ENCODE measurements around the gene ETV3. TPM values are rescaled to one million over a fixed set of nuclear protein-coding genes. Genes with fewer than 3 reads are reported as not detected.

ETV3 gene
- total and polyA plus RNA-seq, 10 of the 15 experiments (the other 5 are each of a cell fraction or from before 2014, with no cell fraction given): 1.7 to 13.8 (median 7.2) TPM

- TF ChIP-seq ZBTB11 (CRISPR knock-in tag; IDR thresholded peaks at IDR 0.05) (no peak), MAX (IDR thresholded peaks at IDR 0.05; ENCODE audit: low read depth, low read length) (no peak), ZNF622 (IDR thresholded peaks at IDR 0.05) (no peak), MTA2 (IDR thresholded peaks at IDR 0.05; ENCODE audit: low read depth) (peak; percentile 52), MEF2B (IDR thresholded peaks at IDR 0.05; ENCODE audit: partially characterized antibody, poor library complexity, severe bottlenecking) (peak; percentile 19), DPF2 (IDR thresholded peaks at IDR 0.05) (peak; percentile 88), BCLAF1 (IDR thresholded peaks at IDR 0.05) (no peak), NR2F1 (conservative IDR thresholded peaks at IDR 0.05) (peak; percentile 40; the same call in 1 of the 2 replicates), EZH2 (IDR thresholded peaks at IDR 0.05; ENCODE audit: borderline replicate concordance, control insufficient read depth, low read depth, low read length) (no peak), BMI1 (IDR thresholded peaks at IDR 0.05; ENCODE audit: borderline replicate concordance) (no peak), BCL11A (IDR thresholded peaks at IDR 0.05; ENCODE audit: low read depth, low read length) (peak; percentile 63), HDAC6 (IDR thresholded peaks at IDR 0.05; ENCODE audit: unreplicated experiment) (no peak), ATF7 (IDR thresholded peaks at IDR 0.05; ENCODE audit: low read depth) (0 out of 2 replicates have a peak, but pooled peaks have one; percentile 21), HDAC2 (IDR thresholded peaks at IDR 0.05) (no peak), CREM (IDR thresholded peaks at IDR 0.05; ENCODE audit: low read depth) (0 out of 2 replicates have a peak, but pooled peaks have one; percentile 27), NFIC (IDR thresholded peaks at IDR 0.05; ENCODE audit: low read depth, low read length) (0 out of 2 replicates have a peak, but pooled peaks have one; percentile 47), SUPT20H (IDR thresholded peaks at IDR 0.05; ENCODE audit: borderline replicate concordance, control insufficient read depth, low read depth, low read length) (no peak), EED (IDR thresholded peaks at IDR 0.05; ENCODE audit: low read depth) (peak; percentile 92), TBL1XR1 (IDR thresholded peaks at IDR 0.05; ENCODE audit: low read depth, low read length) (no peak), IKZF2 (IDR thresholded peaks at IDR 0.05) (peak; percentile 81 to 88), ZNF207 (IDR thresholded peaks at IDR 0.05; ENCODE audit: borderline replicate concordance) (no peak), NBN (IDR thresholded peaks at IDR 0.05) (0 out of 2 replicates have a peak, but pooled peaks have one; percentile 48), RUNX3 (IDR thresholded peaks at IDR 0.05; ENCODE audit: low read length) (peak; percentile 64)
These were observed 43.1 kb upstream of the ETV3 start (continued) for GRCh38 chr1:157181258-157181657.

Data from GM12878 (cell line).